D721Med (cell line): Measurements from ENCODE around the gene MTHFD1.
"Not testable (repeated sequence)": the region's sequence is repeated elsewhere in the genome, so short reads cannot be mapped to it uniquely, and the experiment has no call there.

Source experiments
- DNase-seq: peaks from one replicate; pipeline ENCODE4 v3.0.0; 2011; ENCODE audit warnings: low spot score; ENCODE audit not compliant: insufficient read length
- FAIRE-seq: peaks from 2 replicates; lab custom pipeline; 2011; peaks lifted over from hg19 to GRCh38; lab: Jason Lieb, UNC
- TF ChIP-seq, protein P1 (sequence below): IDR thresholded peaks from 2 replicates; pipeline ENCODE4 v1.5.1; 2012; ENCODE audit warnings: mild to moderate bottlenecking, control low read depth; ENCODE audit not compliant: insufficient read depth; ENCODE audit errors: missing control alignments

Gene MTHFD1

GRCh38 chr14:64364907-64365306 lies 23.2 kb upstream of the MTHFD1 start:
- no peak for DNase-seq
- TF ChIP-seq, protein P1, sequence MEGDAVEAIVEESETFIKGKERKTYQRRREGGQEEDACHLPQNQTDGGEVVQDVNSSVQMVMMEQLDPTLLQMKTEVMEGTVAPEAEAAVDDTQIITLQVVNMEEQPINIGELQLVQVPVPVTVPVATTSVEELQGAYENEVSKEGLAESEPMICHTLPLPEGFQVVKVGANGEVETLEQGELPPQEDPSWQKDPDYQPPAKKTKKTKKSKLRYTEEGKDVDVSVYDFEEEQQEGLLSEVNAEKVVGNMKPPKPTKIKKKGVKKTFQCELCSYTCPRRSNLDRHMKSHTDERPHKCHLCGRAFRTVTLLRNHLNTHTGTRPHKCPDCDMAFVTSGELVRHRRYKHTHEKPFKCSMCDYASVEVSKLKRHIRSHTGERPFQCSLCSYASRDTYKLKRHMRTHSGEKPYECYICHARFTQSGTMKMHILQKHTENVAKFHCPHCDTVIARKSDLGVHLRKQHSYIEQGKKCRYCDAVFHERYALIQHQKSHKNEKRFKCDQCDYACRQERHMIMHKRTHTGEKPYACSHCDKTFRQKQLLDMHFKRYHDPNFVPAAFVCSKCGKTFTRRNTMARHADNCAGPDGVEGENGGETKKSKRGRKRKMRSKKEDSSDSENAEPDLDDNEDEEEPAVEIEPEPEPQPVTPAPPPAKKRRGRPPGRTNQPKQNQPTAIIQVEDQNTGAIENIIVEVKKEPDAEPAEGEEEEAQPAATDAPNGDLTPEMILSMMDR = no peak
- no peak for FAIRE-seq

DNA sequence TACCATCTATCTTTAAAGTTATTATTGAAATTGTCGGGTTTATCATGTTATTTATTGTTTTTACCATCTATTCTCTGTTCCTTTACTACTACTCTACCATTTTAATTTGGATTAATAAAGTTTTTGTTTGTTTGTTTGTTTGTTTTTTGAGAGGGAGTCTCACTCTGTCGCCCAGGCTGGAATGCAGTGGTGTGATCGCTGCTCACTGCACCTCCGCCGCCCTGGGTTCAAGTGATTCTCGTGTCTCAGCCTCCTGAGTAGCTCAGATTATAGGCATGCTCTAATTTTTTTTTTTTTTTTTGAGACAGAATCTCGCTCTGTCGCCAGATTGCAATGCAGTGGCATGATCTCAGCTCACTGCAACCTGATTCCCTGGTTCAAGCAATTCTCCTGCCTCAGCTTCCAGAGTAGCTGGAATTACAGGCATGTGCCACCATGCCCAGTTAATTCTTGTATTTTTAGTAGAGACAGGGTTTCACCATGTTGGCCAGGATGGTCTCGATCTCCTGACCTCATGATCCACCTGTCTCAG lies 22.7 kb upstream of the MTHFD1 start:
- not testable (repeated sequence) for FAIRE-seq

DNA sequence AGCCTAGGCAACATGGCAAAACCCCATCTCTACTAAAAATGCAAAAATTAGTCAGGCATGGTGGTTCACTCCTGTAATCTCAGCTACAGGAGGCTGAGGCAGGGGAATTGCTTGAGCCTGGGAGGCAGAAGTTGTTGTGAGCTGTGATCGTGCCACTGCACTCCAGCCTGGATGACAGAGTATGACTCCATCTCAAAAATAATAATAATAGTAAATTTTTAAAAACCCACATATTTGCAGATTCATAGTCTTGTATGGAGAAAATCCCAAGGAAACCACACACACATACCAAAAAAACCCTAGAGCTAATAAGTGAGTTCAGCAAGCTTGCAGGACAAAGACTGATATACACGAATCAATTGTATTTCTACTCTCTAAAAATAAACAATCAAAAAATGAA lies 19.0 kb upstream of the MTHFD1 start:
- FAIRE-seq = no peak
- no peak for DNase-seq
- TF ChIP-seq, protein P1 = no peak

More for the DNA sequence above, 22.7 kb upstream of the MTHFD1 start:
- DNase-seq = not testable (repeated sequence)

GRCh38 chr14:64387232-64387781 lies 846 bp upstream of the MTHFD1 start:
- no peak for FAIRE-seq
- TF ChIP-seq, protein P1 = no peak
- no peak for DNase-seq

DNA sequence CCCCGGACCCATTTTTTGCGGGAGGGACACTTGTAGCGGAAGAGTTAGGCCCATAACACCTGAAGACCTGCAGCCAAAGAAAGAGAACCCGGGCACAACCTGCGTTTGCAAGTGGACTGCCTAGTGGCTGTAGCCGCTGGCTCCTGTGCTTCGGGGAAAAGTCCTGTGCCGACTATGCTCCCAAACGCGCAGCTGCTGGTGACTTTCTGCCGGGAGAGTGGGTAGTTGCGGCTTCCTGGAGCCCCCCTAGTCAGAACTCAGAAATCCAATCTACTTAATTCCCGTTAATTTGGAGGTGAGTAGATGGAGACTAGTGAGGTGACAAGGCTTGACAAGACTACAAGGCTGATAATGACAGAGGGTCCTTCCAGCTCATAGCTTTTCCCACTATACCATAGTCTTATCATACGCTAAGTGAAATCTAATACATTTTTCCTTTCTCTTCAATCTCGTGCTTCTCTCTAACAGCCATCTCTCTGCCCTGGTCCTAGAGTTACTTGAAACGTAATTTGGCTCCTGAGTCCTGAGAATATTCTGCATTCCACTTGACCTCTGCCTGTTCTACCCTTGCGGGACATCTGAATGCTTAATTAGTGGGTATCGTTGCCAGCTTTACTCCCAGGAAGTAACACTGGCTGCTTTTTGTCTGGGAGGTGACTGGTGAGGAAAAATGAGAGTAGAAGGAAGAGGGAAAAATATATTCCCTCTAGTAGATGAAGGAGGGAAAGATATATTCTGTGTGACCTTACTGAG lies 556 bp downstream of the MTHFD1 start:
- TF ChIP-seq, protein P1 = no peak
- no peak for DNase-seq

GRCh38 chr14:64391113-64391725 lies 3.1 kb downstream of the MTHFD1 start:
- TF ChIP-seq, protein P1 = no peak
- FAIRE-seq = no peak
- no peak for DNase-seq

More for the DNA sequence above, 556 bp downstream of the MTHFD1 start:
- FAIRE-seq = no peak

GRCh38 chr14:64391986-64392385 lies 3.8 kb downstream of the MTHFD1 start:
- TF ChIP-seq, protein P1 = no peak
- DNase-seq (no peak), FAIRE-seq (no peak)

GRCh38 chr14:64393189-64393726 lies 5.1 kb downstream of the MTHFD1 start:
- DNase-seq, FAIRE-seq: not testable (repeated sequence)
